Esophagus mucosa (tissue), 1 donor: ENCODE measurements around the gene GAS1. TPM values are rescaled to one million over a fixed set of nuclear protein-coding genes. Genes with fewer than 3 reads are reported as not detected.

Experiments used
- ATAC-seq: fragments of 200-7000 bp; cut with Tn5 transposase; one replicate; pipeline ENCODE4 v1.9.1; 2020
- total RNA-seq: library from RNA; stranded (reverse); gene quantifications from one replicate; pipeline ENCODE4 v1.2.4, GENCODE V29; 2023
- donor health status: DM: yes; HTN: yes; CAD: no.

Gene GAS1
- total RNA-seq, 1 donor from 2014 or later: 2.4 TPM

DNA sequence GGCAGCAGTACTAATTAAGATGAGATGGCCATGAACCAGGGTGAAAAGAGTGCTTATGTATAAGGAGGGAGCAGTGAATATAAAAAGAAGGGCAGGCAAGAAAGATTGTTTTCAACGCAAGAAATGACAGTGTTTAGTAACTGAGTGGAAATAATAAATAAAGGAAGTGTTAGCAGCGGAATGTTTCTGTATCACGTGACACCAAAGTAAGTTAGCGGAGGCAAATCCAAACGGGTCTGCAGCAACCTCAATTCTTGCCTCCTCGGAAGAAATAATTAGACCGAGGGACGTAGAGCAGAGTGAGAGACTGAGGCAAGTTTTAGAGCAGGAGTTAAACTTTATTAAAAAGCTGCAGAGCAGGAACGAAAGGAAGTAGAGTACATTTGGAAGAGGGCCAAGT is 15.4 kb upstream of the GAS1 start:
- ATAC-seq: no peak

DNA sequence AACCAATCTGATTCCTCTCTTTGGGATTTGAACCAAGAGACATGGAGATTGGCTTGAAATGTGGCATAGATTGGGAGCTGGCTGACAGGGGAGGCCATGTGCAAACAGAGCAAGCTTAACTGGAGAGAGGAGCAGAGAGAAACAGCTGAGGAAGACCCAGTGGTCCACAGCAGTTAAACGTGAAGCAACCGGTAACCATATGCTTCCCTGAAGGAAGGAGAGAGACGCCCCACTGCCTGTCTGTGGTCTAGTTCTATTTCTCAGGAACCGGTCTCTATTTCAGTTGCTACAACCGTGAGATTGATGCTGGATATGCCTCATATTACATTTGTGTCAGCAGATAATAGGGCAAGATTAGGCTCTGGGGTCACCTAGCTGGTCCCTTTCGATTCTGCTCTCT is 13.6 kb upstream of the GAS1 start:
- no peak for ATAC-seq

DNA sequence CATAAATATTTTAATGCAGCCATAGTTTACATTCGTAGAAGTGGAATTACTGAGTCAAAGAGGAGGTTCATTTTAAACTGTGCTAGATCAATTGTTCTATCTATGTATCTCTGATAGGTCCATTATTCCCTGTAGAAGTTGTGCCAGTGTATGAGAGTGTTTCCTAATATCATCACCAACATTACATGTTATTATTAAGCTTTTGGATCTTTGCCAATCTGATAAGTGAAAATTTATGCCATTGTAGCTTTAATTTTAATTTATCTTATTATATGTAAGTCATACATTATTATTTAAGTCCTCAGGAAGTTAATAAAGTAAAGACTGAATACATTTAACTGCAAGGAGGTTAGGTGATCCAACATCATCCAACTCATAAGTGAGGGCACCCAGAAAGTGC is 10.9 kb upstream of the GAS1 start:
- ATAC-seq: no peak

DNA sequence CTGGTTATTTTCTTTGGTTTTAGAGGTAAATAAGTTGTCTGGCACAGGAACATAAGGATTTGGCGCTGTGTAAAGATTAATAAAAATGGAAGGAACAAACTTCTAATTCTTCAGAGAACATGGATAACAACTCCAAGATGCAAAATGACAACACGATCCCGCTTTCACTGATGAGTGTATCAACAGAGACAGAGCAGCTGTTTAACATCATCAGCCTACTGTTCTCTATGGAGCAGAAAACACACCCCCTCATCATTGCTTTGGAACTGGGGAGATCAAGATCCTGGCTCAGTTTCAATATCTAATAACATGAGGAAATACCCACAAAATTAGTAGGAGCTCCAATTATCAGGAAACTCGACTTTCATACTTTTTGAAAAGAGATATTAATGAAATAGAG is 8.3 kb upstream of the GAS1 start:
- no peak for ATAC-seq

DNA sequence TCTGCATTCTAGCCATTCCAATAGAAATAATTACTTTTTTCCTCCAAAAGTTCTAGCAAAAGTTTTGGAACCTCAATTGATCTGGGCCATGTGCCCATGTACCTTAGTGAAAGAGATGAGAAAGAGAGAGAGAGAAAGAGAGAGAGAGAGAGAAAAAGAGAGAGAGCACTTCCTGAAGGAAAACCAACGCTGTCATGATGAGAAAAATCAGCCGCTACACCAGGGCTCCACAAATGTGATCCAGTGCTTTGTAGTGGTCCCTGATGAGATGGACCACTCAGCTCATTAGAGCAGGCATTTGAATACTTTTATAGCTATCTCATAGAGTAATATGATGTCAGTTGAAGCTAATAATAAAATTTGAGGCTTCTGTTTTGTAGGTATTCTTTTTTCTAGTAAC is 7.7 kb upstream of the GAS1 start:
- no peak for ATAC-seq

DNA sequence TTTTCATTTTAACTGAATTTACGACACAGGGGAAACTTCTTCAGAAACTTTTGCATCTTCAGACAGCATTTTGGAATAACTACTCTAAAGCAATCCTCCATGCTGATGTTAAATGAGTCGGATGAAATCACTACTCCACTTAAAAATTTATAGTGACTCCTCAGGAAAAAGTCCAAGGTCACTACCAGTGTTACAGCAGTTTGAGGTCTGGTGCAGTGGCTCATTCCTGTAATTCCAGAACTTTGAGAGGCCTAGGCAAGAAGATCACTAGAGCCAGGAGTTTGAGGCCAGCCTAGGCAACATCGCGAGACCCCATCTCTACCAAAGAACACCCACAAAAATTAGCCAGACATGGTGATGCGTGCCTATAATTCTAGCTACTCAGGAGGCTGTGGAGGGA is 5.9 kb upstream of the GAS1 start:
- ATAC-seq: no peak

DNA sequence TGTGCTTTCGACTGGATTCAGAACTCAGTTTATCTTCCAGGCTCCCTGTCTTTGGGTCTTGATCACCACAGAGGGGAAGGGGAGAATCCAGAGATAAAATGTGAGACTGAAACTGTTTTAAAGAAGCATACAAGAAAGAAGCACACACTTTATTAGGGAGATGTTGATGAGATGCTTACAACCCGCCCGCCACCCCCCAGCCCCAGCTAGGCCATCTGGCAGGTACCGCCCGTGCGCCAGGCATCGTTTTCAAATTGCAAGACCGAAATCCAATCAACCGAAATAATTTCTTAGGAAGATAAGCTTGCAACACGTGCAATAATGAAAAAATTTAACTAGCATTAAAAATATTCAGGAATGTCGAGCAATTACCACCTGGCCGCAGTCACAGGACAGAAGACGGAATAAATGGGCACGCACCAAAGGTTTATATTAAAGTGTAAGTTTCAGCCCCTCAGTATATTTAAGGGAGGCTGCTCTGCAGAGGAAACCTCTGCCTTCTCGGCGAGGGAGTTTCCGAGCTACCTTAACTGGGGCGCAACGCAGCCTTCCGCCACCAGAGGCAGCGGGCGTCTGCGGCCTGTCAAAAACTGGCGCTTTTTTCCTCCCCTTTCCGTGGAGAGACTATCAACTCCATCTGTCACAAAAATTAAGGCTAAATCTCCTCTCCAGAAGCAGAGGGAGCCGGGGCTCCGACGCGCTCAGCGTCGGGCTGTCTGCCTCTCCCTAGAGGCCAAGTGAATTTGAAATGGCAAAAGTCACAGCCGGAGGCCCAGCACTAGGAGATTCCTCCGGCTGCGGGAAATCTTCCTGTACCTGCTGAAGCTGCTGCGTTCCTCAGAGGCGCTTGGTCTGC is 996 bp upstream of the GAS1 start:
- ATAC-seq: peak; percentile 66

DNA sequence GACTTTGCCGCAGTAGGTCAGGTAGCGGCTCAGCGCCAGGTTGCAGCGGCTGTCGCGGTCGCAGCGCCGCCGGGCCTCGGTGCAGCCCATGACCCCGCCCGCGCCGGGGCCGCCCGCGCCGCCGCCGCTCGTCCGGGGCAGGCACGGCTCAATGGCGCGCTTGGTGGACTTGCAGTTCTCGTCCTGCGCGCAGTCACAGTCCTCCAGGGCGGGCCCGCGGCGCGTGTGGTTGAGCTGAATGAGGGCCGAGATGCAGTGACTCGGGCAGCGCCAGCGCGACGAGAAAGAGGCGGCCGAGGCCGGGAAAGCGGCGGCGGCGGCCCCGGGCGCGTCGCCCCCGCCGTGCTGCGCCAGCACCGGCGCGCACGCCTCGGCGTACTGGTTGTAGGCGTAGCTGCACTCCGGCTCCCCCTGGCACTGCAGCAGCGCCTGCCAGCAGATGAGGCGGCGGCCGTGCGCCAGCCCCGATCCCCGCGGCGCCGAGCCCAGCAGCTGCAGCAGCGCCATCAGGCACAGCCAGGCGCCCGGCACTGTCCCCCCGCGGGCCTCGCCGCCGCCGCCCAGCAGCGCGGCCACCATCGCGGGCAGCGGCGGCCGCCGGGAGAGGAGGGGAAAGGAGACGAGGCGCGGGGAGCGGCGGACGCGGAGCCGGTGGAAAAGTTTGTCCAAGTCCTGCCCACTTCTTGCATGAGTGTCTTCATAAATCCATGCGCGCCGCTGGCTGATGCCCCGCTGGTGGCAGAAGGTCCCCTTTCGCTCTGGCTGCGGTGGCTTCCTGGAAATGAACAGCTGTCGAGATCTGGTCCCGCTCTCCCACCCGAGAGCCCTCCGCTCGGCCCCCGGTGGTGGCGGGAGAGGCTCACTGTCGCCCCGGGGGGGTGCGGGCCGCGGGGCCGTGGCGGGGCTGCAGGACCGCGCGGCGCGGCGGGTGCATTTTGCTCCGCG is 833 bp downstream of the GAS1 start:
- ATAC-seq: peak; percentile 74

DNA sequence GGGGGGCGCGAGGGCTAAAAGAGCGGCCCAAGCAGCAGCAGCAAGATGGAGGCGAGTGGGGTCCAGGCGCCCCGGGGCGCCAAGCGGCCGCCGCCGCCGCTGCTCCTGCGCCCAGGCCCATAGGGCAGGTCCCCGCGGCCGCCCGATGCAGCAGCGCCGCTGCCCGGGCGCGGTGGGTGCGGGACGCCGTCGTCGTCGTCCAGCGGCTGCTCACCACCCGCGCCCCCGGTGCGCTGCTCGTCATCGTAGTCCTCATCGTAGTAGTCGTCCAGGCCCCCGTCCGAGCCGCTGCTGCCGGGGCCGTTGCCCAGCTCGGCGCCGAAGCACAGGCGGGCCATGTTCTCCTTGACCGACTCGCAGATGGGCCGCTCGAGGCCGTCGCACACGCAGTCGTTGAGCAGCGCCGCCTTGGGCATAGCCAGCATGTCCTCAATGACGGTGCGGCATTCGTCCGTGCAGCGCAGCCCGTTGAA is 1.5 kb downstream of the GAS1 start:
- ATAC-seq: peak; percentile 21

DNA sequence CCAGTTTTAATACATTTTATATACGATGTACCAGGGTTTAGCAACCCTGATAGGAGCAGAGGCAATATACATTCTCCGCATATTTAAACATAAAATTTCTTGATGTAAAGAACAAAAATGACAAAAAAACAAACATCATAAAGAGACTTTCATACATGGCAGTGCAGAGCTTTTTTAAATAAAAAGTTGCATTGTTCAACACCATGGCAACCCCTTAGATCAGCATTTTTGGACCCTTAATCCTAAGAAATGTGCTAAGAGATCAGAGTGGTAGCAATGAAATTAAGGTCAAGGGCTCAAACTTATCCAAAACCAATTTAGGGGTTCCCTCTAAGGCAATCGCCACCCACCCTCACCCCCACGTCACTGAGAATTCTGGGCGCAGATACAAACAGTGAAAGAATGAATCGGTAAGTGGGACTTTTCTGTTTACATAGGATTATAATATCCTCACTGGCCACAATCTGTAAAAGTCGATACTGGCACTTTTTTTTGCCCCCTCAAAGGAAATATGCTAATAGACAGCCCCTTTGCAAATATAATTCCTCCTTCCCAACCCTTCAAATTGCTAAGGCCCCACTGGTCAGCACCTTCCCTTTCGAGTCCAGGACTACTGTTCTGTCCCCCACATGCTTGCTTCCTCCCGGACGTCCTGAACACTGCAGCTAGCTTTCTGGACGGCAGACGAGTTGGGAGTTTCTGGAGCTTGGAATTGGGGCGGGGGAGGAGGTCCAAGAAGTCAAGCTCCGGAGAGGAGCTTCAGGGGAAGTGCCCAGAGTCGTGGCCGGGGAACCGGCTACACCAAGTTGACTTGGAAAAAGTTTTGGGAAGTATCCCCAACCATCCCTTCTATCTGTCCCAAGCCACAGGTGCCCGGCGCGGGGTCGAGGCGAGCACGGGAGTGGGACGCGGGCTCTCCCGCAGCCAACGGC is 2.2 kb downstream of the GAS1 start:
- no peak for ATAC-seq

DNA sequence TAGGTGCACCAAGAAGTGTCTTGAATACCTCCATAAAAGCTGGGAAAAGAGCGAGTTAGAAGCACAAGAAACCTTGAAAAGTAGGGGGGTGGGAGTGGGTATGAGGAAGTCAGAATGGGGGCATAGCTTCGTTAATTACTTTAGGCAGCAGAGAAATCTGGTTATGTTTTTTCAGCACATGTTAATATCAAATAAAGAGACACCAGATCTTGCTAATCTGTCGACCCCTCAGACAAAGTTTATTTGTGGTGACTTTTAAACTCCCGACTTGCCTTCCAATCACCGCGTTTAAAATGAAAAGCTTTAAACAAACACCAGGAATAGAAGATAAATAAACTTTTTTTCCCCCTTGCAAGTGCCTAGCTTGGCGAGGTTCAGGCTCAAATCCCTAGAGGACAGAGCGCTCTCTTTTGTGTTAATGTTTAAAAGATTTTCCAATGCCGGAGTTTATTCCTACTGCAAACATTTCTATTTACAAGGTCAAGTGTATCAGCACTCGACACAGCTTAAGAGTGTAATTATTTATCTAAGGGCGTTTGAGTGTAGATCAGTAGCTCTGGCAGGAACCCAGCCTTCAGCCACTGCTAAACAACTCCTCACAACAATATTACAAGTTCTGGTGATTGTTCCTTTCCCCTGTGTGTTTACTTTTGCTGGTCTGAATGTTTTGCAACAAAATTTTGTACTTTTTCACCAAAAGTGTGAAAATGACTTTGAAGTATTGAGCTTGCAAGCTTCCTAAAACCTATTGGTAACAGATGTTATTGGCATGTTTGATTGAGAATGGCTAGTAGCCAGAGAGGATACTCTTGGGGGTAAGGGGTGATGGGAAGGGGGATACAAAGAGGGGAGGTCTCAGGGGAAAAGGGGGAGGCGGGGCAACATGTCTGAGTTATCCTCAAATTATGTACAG is 3.8 kb downstream of the GAS1 start:
- ATAC-seq: no peak

DNA sequence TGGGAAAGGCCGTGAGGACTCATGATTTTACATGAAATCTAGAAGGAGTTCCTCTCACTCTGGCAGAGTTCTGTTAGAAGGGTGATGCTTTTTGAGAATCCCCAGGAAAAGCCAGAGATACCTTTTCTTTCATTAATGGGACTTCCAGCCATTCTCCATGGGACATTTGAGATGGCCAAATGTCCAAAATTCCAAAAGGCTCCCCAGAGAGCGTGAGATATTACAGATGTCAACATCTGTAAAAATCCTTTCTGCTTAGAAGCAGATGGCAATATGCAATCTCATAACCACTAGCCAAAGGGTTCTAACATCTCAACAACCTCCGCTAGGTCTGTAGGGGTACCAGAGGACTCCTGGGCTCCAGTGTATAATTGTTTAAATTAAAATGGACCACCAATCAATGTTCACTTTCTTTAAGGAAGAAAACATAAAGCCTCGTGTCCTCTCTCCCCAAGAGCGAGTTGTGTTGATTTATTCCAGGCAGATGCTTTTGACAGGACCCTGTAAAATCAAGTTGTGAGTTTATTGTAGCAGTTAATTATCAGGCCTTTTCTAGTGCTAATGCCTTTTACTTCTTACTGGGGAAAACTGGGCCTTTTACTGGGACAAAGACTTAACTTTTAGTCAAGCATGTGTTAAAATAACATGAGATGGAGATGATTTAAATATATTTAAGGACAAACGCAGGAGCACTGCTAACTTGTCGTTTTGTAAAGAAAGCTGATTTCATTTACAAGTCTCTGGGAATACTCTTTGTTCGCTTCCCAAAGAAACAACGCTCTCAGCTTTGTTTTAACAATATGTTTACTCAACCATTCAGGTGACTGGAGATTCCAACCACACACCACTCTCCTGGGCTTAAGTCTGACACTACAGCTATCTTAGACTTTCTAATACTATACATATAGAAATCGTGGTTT is 4.8 kb downstream of the GAS1 start:
- ATAC-seq: no peak

DNA sequence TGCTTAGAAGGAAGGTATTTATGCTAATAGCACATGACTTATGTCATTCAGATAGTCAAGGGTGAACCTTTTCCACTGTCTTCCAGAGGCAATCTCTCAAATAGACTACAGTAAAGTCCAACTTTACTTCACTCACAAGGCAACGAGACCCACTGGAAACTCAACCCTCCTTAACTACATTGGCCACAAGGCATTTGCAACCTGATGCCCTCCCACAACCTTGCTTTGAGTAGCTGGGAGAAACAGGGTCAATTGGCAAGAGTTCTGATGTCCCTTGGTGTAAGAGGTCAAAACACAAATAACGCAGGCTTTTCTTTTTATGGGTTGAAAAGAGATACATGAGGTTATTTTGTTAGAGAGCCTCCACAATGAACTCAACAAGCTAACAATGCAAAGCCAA is 6.1 kb downstream of the GAS1 start:
- ATAC-seq: no peak

DNA sequence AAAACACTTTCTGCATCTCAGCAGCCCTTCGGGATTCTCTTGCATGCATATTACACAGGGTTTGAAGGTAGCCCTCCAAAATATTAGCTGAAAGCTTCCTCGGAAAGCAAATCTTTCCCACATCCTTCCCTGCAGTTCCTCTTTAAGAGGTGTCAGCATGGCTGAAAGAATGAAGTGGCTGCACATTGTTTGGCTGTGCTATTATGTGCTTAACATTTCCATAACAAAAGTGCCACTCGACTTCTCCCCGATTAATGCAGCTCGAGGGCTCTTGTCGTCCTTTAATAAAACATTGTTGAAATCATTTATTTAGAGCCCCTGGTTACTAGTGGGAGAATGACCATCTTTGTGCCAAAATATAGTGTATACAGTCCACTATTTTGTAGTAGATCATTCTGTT is 6.5 kb downstream of the GAS1 start:
- ATAC-seq: no peak

DNA sequence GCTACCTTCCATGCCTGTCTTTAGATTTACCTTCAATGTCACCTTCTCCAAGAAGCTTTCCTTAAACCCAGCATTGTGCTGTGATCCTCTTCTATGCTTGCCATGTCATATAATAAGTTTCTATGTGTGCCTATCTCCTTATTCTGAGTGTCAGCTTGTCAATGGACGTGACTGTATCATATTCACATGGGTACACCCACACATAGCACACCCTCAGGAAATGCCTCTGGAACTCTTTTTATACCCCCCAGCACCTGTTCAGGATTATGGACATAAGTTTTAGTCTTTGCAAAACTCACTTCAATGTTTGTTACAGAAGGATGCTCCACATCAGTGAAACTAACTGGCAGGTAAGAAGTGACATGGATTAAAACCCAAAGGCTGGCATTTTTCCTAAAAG is 7.4 kb downstream of the GAS1 start:
- no peak for ATAC-seq

DNA sequence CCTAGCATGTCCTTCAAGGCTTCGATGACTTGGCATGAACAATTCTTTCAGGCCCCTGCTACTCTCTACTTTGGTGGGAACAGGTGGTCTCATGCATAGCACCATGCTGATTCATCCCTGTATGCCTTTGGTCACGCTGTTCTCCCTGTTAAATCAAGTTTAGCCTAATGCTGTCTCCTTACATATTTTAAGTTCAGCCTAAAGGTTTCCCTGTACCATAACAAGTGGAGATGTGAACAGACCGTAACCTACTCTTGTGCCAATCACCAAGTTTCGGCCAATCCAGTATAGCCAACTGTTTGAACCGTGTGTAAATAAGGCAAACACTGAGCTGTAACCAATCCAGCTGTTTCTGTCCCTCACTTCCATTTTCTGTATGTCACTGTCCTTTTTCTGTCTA is 8.0 kb downstream of the GAS1 start:
- ATAC-seq: no peak

DNA sequence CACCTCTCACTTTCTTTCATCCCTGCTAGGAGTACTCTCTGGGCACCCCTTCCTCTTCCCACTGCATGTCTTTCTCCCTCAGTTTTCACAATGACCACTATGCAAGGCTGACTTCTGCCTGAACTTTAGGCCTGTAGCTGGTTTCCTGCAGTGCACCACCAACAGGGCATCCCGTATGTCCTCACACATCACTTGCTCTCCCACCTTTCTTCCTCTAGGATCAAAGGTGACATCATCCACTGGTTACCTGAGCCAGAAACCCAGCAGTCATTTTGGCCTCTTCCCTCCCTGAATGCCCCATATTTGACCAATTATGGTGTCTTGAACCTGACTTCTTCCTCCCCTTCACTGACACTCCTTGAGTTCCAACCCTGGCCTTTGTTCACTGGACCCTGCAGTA is 8.5 kb downstream of the GAS1 start:
- ATAC-seq: no peak

DNA sequence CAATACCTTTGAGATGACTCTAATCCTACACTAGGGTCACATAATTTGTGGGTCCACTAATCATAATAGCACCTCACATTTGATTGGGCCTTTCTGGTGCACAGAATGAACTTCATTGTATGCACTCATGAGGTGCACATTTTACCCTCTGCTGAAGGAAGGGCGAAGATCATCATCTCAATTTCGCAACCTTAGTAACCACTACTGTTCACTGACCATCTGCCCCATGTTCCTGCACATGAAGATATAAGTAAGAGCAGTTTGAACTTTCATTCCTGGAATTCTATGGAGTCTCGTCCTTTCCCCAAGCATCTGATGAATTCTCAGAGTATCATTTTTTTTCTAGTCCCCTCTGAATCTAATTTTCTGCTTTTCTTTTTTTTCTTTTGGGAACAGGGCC is 21.2 kb downstream of the GAS1 start:
- ATAC-seq: no peak

DNA sequence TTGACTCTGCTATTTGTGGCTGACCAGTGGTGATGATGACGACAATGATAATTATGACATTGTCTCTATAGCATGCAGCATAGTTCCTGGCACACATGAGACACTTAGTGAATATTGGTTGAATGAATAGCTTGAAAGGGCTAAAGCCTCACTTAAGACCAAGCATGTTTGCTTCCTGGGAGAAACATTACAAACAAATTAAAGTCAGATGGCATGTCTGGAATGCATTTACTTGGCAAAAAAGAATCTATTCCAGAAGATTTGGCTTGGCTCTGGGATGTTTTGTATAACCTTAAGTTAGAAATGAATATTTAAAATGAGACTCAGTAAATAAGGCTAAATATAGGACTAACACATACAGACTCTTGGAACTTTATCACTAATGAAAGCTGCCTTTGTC is 21.6 kb downstream of the GAS1 start:
- ATAC-seq: no peak

DNA sequence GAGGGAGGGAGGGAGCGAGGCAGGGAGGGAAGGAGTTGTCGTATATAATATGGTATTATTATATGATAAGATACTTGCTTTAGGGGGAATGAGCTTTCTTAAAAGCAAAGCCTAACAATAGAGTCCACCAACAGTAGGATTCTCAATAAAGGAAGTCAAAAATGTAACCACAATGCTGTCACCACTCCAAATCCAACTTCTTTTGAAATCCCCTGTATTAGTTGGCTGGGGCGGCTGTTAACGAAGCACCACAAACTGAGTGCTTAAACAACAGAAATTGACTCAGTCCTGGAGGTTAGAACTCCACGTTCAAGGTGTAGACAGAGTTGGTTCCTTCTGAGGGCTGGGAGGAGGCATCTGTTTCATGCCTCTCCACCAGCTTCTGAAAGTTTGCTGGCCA is 23.1 kb downstream of the GAS1 start:
- no peak for ATAC-seq
